HK-2 (cell line): ENCODE data around the gene MAP1LC3B.

Source experiments
- DNase-seq: peaks from one replicate; pipeline ENCODE4 v3.0.0-alpha.2; 2018; ENCODE audit not compliant: unreplicated experiment

The MAP1LC3B gene

DNA sequence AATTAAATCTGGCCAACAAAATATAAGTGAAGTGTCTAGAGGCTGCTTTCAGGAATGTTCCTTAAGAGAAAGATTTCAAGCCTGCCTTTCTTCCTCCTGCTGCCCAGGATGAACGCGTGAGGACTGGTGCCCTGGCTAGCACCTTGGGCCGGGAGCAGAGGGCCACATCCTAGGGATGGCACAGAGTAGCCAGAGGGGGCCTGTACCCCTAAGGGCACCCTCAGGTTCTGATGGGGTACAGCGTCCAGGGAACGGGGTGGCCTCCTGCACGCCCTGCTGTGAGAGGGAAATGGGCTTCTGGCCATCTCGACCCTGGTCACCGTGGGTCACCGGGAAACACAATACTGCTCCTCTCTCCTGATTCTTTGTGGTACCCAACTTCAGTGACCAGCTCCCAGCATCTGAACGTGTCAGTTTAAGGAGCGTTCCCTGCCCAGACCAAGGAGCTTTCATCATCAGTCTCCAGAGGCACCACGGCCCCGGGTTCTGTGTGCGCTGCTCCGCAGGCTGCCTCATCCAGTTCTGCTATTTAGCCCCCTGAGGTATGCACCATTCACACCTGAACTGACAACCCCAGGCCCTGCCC, 40.3 kb downstream of the MAP1LC3B start:
- DNase-seq, result no peak

DNA sequence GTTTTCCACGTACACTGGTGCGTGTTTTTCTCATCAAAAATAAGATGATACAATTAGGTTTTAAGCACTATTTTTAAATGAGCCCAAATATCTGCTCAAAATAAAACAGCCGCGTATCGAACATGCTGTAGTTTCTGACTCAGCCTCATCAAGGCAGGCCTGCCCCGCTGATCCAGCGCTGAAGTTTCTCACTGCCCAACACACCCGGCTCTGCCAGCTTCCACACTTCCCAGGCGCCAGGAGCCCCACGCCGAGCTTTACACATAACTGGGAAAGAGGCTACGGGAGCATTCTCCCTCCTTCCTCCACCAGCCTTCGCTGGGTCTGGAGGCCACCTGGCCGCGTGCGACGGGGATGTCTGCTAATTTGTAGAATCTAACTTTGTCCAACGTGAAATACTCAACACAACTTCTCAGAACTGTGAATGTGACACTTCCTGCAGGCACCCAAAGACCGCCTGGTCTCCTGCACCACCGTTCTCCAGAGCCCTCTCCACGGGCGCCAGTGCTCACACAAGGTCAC, 42.1 kb downstream of the MAP1LC3B start:
- no peak for DNase-seq

DNA sequence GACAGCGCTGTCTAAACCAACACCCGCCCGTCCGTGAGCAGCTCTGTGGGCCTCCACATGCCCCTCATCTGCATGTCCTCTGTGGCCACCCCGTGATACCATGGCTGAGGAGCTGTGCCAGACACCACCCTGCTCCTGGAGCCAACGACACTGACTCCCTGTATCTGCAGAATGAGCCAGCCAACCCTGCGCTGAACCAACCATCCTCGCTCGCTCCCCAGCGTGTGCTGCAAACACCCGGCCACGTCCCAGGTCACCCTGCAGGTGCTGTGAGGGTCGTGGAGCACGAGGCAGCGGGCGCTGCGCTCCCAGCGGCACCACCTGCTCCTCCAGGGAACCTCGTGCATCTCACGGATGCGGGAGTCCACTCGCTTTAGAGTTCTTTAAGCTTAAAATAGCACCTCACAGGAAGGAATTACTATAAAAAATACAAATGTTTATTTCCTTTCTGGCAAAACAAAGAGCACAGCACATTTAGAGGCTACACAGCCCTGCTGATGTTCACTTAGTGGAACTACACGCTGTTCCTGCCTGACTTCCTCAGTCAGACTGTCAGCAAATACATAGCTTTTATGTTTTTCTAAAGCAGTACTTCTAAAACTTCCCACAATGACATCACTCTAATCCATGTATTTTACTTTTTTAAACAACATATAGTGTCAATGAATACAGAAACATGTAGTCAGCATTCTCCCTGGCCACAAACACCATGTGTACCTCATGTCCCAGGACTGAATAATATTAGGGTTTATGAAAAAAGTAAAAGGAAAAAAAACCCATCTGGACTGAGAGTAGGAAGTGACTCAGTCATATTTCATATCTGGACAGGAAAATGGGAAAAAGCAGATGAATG, 43.5 kb downstream of the MAP1LC3B start:
- no peak for DNase-seq

DNA sequence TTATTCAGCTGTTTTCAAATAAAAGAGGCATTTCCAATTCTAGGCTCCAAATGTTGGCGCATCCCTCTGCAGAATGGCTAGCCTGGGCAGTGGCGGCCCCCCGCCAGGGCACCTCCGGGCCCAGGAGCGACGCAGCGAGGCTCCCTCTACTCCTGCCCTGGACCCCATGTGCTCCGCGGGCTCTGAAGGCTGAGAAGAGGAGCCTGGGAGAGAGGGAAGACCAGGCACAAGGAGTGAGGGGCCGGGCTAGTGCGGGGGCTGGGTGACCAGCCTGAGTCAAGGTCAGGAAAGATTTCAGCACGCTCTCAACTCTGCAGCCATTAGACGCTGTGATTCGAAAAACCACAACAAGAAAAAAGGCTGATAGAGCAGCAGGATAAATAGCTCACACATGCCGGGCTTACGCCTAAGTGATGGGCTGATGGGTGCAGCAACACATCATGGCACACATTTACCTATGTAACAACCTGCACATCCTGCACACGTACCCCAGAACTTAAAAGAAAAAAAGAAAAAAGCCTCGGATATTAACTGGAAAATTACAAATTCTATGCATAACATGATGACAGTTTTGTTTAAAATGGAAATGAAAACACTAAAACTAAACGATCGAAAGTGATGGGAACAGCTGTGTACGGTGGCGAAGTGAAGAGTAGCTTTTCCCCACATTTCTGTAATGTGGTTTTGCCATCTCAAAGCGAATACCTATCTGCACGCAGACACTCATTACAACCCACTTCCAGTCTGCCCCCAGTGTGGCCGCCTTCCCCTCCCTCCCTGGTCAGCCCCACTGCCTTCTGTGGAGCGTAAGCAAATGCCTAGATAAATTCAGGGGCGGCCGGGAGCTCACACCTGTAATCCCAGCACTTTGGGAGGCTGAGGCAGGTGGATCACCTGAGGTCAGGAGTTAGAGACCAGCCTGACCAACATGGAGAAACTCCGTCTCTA, 44.4 kb downstream of the MAP1LC3B start:
- DNase-seq, result no peak

- no peak for DNase-seq
Measured at GRCh38 chr16:87437327-87437726, 45.2 kb downstream of the MAP1LC3B start.

DNA sequence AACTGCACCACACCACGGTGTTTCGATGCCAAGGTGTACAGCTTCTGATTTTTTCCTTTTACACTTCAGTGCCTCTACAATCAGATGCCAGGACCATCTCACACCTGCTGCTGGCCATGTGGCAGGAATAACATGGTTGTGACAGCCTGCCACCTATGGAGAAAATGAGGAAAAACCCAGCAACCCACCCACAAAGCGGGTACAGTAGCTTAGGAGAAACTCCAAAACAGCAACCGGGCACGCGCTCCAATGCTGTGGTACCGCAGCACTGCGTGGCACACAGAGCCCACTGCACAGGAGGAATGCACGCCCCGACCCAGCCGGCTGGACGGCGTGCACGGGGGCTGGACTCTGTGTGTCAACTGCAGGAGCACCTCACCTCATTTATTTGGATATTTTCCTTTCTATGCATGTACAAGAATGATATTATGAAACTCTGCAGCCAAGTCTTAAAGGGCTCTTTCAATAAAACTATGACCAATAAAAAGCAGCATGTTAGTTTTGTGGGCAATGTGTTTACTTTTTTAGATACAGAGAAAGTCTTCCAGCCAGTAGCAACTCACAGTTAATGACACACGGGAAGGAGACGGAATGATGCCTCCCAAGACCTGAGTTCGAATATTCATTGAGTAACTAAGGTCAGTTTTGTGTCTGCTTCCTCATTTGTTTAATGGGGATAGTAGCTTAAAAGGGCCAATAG, 45.9 kb downstream of the MAP1LC3B start:
- DNase-seq, result no peak

DNA sequence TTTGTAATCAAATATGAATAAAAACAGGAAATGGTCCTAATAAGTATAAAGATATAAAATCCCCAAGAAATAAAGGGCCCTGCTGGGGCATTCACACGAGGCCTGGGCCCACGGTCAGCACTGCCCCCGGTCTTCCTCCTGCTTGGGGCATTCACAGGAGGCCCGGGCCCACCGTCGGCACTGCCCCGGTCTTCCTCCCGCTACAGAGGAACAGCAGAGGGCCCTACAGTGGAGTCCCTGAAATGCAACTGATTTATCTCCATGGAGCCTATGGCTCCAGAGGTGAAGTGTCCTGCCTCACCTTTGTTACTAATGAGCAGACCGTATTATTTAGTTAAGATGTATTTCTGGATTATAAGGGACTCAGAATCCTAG, 46.5 kb downstream of the MAP1LC3B start:
- DNase-seq, result no peak

- DNase-seq, result no peak
Measured at GRCh38 chr16:87439926-87440325, 47.8 kb downstream of the MAP1LC3B start.

DNA sequence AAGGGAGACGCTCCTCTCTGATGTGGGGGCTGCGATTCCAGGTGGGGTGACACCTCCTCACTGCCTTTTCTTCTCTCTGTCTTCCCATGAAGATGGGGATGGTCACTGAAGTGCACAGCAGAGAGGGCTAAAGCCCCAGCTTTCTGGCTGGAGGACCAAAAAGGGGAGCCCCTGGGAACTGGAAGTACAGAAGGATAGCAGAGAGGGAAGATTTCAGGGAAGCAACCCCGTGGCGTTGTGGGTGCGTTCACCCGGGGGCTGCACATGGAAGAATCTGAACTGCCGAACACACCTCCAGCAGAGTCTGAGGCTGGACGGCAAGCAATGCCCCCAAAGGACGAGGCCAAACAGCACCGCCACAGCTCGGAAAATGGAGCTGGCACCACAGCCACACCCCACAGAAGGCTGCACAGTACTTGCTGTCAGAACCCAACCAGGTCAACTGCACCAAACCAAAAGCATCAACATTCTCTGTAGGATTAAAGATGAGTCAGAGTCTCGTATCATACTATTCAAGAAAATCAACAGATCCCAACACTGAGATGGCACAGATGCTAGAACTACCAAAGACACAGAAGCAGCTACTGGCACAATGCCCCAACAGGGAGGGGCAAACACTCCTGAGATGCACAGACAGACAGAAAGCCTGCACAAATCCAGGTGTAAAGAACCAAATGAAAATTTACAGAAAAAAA, 49.9 kb downstream of the MAP1LC3B start:
- DNase-seq, result no peak

- no peak for DNase-seq
Measured at GRCh38 chr16:87442581-87442966, 50.4 kb downstream of the MAP1LC3B start.

DNA sequence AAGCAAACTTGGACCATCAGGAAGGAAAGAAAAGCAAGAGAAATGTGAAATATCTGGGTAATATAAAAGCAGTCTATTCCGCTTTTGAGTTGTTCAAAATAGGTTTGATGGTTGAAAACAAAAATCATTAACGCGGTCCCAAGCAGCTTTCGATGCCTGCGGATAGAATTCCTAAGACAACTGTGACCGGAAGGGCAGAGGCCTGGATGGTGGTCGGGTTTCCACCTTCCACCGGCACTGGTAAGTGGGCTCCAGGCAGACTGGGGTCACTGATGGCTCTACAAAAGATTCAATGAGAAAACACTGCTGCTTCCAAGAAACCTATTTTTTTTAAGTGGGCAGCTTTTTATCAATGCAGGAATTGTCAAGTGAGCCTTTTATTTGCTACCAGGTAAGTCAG, 50.9 kb downstream of the MAP1LC3B start:
- DNase-seq, result no peak

DNA sequence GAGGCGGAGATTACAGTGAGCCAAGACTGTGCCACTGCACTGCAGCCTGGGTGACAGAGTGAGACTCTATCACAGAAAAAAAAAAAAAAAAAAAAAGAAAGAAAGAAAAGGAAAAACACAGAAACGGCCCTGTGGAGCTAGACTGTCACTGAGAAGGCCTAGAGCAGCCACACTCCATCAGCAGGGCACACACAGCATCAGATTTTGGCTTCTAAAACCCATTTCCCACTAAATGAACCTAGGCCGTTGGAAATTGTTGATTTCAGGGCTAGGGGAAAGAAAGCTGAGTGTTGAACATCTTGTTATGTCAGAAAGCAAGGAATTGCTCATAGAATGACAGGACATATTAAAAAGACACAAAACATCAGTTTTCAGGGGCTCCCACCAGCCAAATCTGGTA, 51.8 kb downstream of the MAP1LC3B start:
- DNase-seq, result no peak

DNA sequence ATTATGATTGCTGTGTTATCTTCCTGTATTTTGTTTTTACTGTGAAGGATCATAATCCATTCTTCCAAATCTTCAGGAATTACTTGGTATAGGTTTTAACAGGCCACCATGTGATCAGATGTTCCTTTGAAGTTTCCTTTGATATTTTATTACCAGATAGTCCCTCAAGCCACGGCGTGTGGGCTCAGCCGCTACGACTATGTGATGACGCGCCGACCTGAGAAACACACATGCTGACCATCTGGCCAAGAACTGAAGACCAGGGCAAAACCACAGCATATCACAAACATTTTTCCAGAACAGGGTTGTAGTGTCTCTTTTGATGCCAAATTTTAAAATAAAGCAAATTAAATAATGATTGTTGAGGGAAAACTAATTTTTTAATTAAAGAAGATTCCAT, 53.4 kb downstream of the MAP1LC3B start:
- DNase-seq, result no peak

- DNase-seq, result no peak
Measured at GRCh38 chr16:87446479-87446878, 54.3 kb downstream of the MAP1LC3B start.

DNA sequence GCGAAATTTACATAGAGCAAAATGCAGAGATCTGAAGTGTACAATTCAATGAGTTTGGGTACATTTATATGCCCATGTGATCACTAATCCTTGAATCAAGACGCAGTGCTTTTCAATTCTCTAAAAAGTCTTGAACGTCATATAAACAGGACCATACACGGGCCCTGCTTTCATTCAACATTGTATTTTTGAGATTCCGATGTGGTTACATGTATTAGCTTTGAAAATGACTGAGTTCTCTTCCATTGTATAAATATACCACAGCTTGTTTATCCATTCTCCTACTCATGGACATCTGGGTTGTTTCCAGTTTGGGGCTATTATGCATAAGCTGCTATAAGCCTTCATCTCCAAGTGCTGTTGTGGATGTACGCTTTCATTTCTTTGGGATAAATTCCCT, 55.2 kb downstream of the MAP1LC3B start:
- DNase-seq, result no peak

DNA sequence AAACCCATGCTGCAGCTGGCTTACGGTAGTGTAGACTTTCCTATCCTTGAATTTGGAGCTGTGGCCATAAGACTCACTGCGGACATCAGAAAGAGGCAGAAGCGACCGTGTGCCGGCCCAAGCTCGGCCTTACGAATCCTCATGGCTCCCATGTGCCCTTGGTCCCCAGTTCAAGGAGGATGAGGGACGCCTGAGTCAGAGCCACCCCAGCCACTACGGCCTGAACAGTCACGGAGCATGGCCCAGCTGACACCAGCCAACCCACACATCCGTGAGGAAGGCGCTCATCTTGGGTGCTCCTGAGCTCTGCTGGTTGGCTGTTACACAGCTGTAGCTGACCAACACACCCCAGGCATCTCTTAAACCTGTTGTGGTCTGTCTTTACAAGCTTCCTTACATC, 56.7 kb downstream of the MAP1LC3B start:
- DNase-seq, result no peak

GRCh38 chr16:87451563-87452210, 59.6 kb downstream of the MAP1LC3B start:
- DNase-seq, result no peak

DNA sequence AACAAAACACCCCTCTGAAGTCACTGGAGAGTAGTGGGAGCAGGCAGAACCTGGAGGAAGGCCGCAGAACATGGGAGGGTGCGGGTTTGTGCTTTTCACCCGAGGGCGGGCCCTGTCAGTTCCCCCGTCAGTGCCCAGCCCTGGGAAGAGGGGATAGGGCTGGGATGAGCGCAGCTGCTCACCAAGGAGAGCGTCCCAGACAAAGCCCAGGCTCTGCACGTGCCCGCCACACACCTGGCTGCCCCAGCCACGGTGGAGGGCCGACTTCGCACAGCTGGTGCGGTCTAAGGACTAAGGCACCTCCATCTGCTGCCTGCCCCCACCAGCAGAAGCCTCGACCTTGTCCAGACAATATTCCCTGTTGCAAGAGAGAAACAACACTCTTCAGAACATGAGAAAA, 61.2 kb downstream of the MAP1LC3B start:
- no peak for DNase-seq
